Measurements from ENCODE around the gene HYCC1. TPM values are rescaled to one million over a fixed set of nuclear protein-coding genes. Genes with fewer than 3 reads are reported as not detected.

The HYCC1 gene
- total RNA-seq, 1 experiment from 2014 or later: 126 TPM

- H3K4me3 Mint-ChIP-seq: no peak overlapping the region
- no peaks in the 10 kb centered on the region for H3K79me1 ChIP-seq (ENCODE audit: insufficient read depth, low read depth, low read length, poor library complexity, severe bottlenecking)
- no peak overlapping the region for H2AFZ ChIP-seq (ENCODE audit: low read length)
- no peak overlapping the region for H2AK5ac ChIP-seq (ENCODE audit: insufficient read length, low read length)
- H3K56ac ChIP-seq (ENCODE audit: insufficient read length, low read depth, low read length): no peak overlapping the region
- no peak overlapping the region for H2BK120ac ChIP-seq (ENCODE audit: low read depth, low read length, poor library complexity, severe bottlenecking)
- no peaks in the 10 kb centered on the region; a peak in 1 of 7 replicates for H3K36me3 Mint-ChIP-seq (ENCODE audit: insufficient read depth in 1 of 3, low read depth in 3 of 3)
- no peak overlapping the region for H3K4ac ChIP-seq (ENCODE audit: low read depth, low read length)
- no peak overlapping the region for H3K14ac ChIP-seq (ENCODE audit: insufficient read depth, low read length)
- no peaks in the 10 kb centered on the region for H3K27me3 ChIP-seq (ENCODE audit: insufficient read depth, low read length)
- H4K20me1 ChIP-seq (ENCODE audit: control insufficient read depth, insufficient read depth, insufficient read length): no peaks in the 10 kb centered on the region
- no peak overlapping the region for H2BK15ac ChIP-seq (ENCODE audit: low read depth, low read length)
- no peak overlapping the region for H2BK12ac ChIP-seq (ENCODE audit: insufficient read length, low read depth, low read length)
- no peaks in the 10 kb centered on the region for H3K79me2 ChIP-seq (ENCODE audit: insufficient read depth, low read length)
- WGBS (ENCODE audit: extremely low coverage, insufficient read length, low lambda C conversion rate): no CpG with 5 or more reads among the region's 1 CpG
- H2BK20ac ChIP-seq (ENCODE audit: low read depth, low read length, poor library complexity, severe bottlenecking): no peak overlapping the region
- no peaks in the 10 kb centered on the region for H3K23me2 ChIP-seq (ENCODE audit: insufficient read length, low read depth, low read length, poor library complexity, severe bottlenecking)
- no peaks in the 10 kb centered on the region; the same call in 1 of the 2 replicates for H3K27me3 Mint-ChIP-seq (ENCODE audit: low read depth)
- H3K9ac ChIP-seq (ENCODE audit: extremely low read depth, insufficient read length, low read length): no peak overlapping the region
- H3K18ac ChIP-seq (ENCODE audit: insufficient read length, low read depth, low read length): no peak overlapping the region
- no peak overlapping the region for H3K23ac ChIP-seq (ENCODE audit: insufficient read length, low read depth, low read length)
- H3K4me2 ChIP-seq (ENCODE audit: insufficient read depth, insufficient read length, low read length): no peak overlapping the region
- no peak overlapping the region for H3K27ac ChIP-seq (ENCODE audit: insufficient read length, low read depth, low read length)
- peaks cover 2% of the 10 kb centered on the region; the same call in 1 of the 2 replicates for H3K4me1 ChIP-seq (ENCODE audit: insufficient read depth, low read length)
- no peak overlapping the region for H4K91ac ChIP-seq (ENCODE audit: insufficient read length, low read depth, low read length)
- peaks cover 0 to 2% of the 10 kb centered on the region in 2 experiments; a peak in 1 of 5 replicates for H3K9me3 Mint-ChIP-seq
- no peaks in the 10 kb centered on the region for H3K9me3 ChIP-seq (ENCODE audit: control insufficient read depth, low read depth, low read length)
- no peak for TF ChIP-seq CTCF (conservative IDR thresholded peaks at IDR 0.05)
- no peak for DNase-seq
- peaks cover 18 to 22% of the 10 kb centered on the region in 2 experiments for H3K4me1 Mint-ChIP-seq
- no peak overlapping the region for H2BK5ac ChIP-seq (ENCODE audit: insufficient read length, low read length)
- H3T11ph ChIP-seq (ENCODE audit: low read length): no peak overlapping the region
- no peak overlapping the region for H4K5ac ChIP-seq (ENCODE audit: insufficient read length, low read depth, low read length)
- H4K8ac ChIP-seq (replicated peaks; ENCODE audit: insufficient read length, low read depth, low read length): no peak overlapping the region
- no peak overlapping the region for H3K27ac Mint-ChIP-seq
Observed at GRCh38 chr7:23021596-23021995, 7.7 kb upstream of the HYCC1 start.

All from H9 (cell line).